Keratinocyte (primary cell): ENCODE measurements around the gene CCDC9B.

Source experiments
- EZH2 ChIP-seq: IDR thresholded peaks from one replicate; pipeline ENCODE4 v1.6.1; 2012; ENCODE audit warnings: inconsistent platforms, mild to moderate bottlenecking, low read length, moderate library complexity
- TF ChIP-seq, protein P1 (sequence below), 3 experiments: IDR thresholded peaks in 1 of 3; conservative IDR thresholded peaks in 1 of 3; optimal IDR thresholded peaks in 1 of 3; 2 replicates in 2 of 3; 3 replicates in 1 of 3; pipeline versions ENCODE3 to v1.5.1; 2011; ENCODE audit warnings: low read length in 3 of 3, mild to moderate bottlenecking in 3 of 3, moderate library complexity in 2 of 3, control low read depth in 1 of 3, inconsistent platforms in 1 of 3; ENCODE audit not compliant: insufficient read depth in 2 of 3; ENCODE audit errors: extremely low read depth in 1 of 3

DNA sequence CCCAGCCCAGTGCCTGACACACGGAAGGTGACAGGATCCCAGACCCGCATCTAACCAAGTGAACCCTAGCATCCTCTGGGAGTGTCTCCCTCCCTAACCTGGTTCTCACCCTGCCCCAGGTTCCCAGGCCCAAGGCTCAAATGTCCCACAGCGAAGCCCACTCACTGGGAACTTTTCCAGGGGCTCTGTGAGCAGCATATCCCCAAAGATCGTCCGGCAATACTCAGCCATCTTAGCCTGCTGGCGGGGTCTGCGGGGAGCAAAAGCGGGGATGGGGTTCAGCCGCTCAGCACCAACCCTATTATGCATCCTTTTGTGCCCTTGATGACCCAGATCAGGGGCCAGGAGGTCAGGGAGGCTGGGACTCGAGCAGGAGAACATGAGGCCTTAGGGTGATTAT is 43.4 kb downstream of the CCDC9B start:
- TF ChIP-seq, protein P1, sequence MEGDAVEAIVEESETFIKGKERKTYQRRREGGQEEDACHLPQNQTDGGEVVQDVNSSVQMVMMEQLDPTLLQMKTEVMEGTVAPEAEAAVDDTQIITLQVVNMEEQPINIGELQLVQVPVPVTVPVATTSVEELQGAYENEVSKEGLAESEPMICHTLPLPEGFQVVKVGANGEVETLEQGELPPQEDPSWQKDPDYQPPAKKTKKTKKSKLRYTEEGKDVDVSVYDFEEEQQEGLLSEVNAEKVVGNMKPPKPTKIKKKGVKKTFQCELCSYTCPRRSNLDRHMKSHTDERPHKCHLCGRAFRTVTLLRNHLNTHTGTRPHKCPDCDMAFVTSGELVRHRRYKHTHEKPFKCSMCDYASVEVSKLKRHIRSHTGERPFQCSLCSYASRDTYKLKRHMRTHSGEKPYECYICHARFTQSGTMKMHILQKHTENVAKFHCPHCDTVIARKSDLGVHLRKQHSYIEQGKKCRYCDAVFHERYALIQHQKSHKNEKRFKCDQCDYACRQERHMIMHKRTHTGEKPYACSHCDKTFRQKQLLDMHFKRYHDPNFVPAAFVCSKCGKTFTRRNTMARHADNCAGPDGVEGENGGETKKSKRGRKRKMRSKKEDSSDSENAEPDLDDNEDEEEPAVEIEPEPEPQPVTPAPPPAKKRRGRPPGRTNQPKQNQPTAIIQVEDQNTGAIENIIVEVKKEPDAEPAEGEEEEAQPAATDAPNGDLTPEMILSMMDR (optimal IDR thresholded peaks at IDR 0.05 in 1 of 3, IDR thresholded peaks at IDR 0.05 in 1 of 3, conservative IDR thresholded peaks at IDR 0.05 in 1 of 3; ENCODE audit: extremely low read depth in 1 of 3, insufficient read depth in 2 of 3, low read length in 3 of 3), result no peak
- no peak for TF ChIP-seq EZH2
